Lung (tissue), 12 donors: ENCODE data around the gene LRRC45. TPM values are rescaled to one million over a fixed set of nuclear protein-coding genes. Genes with fewer than 3 reads are reported as not detected.

Experiments used
- ATAC-seq: fragments of 200-7000 bp; cut with Tn5 transposase; one replicate; pipeline ENCODE4 v1.9.1; 2020; ENCODE audit warnings: moderate number of reproducible peaks; ENCODE audit not compliant: insufficient read depth, low FRiP score
- DNase-seq, 3 donors: peaks; one replicate each; pipeline ENCODE4 v3.0.0-alpha.2; 2013 to 2017
- H3K27ac ChIP-seq, 2 donors: one replicate each; pipeline ENCODE4 v1.5.1; 2013; ENCODE audit warnings: mild to moderate bottlenecking in 2 of 2, moderate library complexity in 2 of 2, control low read depth in 1 of 2, inconsistent platforms in 1 of 2, low read depth in 1 of 2, low read length in 1 of 2
- H3K27me3 ChIP-seq, 3 donors: one replicate each; pipeline ENCODE4 v1.5.1; 2013; ENCODE audit warnings: low read length in 2 of 3; ENCODE audit not compliant: control insufficient read depth in 3 of 3, insufficient read depth in 3 of 3
- H3K36me3 ChIP-seq, 4 donors: one replicate each; pipeline ENCODE4 v1.5.1; 2013; ENCODE audit warnings: low read length in 4 of 4, mild to moderate bottlenecking in 1 of 4, moderate library complexity in 1 of 4; ENCODE audit not compliant: control insufficient read depth in 4 of 4, insufficient read depth in 4 of 4
- H3K4me1 ChIP-seq, 5 donors: one replicate each; pipeline ENCODE4 v1.5.1; 2013; ENCODE audit warnings: low read length in 5 of 5, mild to moderate bottlenecking in 2 of 5, moderate library complexity in 1 of 5; ENCODE audit not compliant: control insufficient read depth in 5 of 5, insufficient read depth in 5 of 5
- H3K4me3 ChIP-seq: one replicate; pipeline ENCODE4 v1.5.1; 2013; ENCODE audit warnings: mild to moderate bottlenecking, control low read depth, moderate library complexity
- H3K9ac ChIP-seq, 2 donors: one replicate each; pipeline ENCODE4 v1.5.1; 2013; ENCODE audit warnings: low read length in 2 of 2, control low read depth in 1 of 2; ENCODE audit not compliant: insufficient read depth in 1 of 2
- H3K9me3 ChIP-seq, 4 donors: one replicate each; pipeline ENCODE4 v1.5.1; 2013; ENCODE audit warnings: low read length in 3 of 4, mild to moderate bottlenecking in 1 of 4, moderate library complexity in 1 of 4; ENCODE audit not compliant: control insufficient read depth in 4 of 4, insufficient read depth in 3 of 4
- CTCF ChIP-seq: IDR thresholded peaks from 2 replicates; pipeline ENCODE4 v1.5.1; 2012; ENCODE audit warnings: mild to moderate bottlenecking; ENCODE audit errors: control extremely low read depth, extremely low read depth
- WGBS, 2 donors: extraction: QIAGEN DNeasy Blood & Tissue Kit; methylation state at CpG; one replicate each; pipeline ENCODE4 v1.1.7; 2013; 5-methylcytosine and 5-hydroxymethylcytosine counted together
- polyA plus RNA-seq, 2 donors: library from polyadenylated mRNA; stranded (reverse); fragments of 200-250 nt; gene quantifications; one replicate each; pipeline ENCODE4 v1.2.1, GENCODE V29; 2013
- total RNA-seq, 2 donors: library from RNA; depleted of rRNA in 1 of 2; stranded (reverse); fragments of >200 nt in 1 of 2; gene quantifications; one replicate each; pipeline ENCODE4 v1.2.1, GENCODE V29; 2014 to 2021
- donor health status: control.
- donor health status: control.
- donor health status: Bipolar disorder and iron deficiency.
- donor health status: healthy.
- donor health status: DM: yes; HTN: yes; CAD: no.

Gene LRRC45
- total and polyA plus RNA-seq, 4 donors = 12.1 to 26.6 (median 16.5) TPM

GRCh38 chr17:81990836-81991683, 32.0 kb upstream of the LRRC45 start:
- peaks cover 0 to 45% (median 22%) of the 10 kb centered on the region in 5 donors for H3K4me1 ChIP-seq
- DNase-seq (no peak), ATAC-seq (no peak)
- peaks cover 0 to 15% (median 5%) of the 10 kb centered on the region in 4 donors for H3K36me3 ChIP-seq
- WGBS, 2 donors = 80 to 86% methylated on average over 24 to 25 of the region's 25 CpGs
- H3K27me3 ChIP-seq = no peaks in the 10 kb centered on the region
- no peak overlapping the region for H3K9ac ChIP-seq
- no peak overlapping the region for H3K4me3 ChIP-seq
- peak overlapping the region; percentile 63 for H3K27ac ChIP-seq
- TF ChIP-seq CTCF = no peak
- peaks cover 0 to 1% (median 0%) of the 10 kb centered on the region in 4 donors for H3K9me3 ChIP-seq

GRCh38 chr17:81991684-81992305, 31.3 kb upstream of the LRRC45 start:
- no peak overlapping the region for H3K9ac ChIP-seq
- TF ChIP-seq CTCF = no peak
- WGBS, 2 donors = 52 to 73% methylated on average over 30 to 31 of the region's 31 CpGs
- H3K9me3 ChIP-seq = no peaks in the 10 kb centered on the region
- peak; percentile 86 for ATAC-seq
- H3K4me1 ChIP-seq = peaks cover 0 to 45% (median 22%) of the 10 kb centered on the region in 5 donors
- peak overlapping the region; percentile 63 for H3K27ac ChIP-seq
- peaks cover 0 to 17% (median 4%) of the 10 kb centered on the region in 4 donors for H3K36me3 ChIP-seq
- no peaks in the 10 kb centered on the region for H3K27me3 ChIP-seq
- H3K4me3 ChIP-seq = no peak overlapping the region
- DNase-seq = peak; percentile 77 to 84 (median 83)

- peaks cover 0 to 45% (median 22%) of the 10 kb centered on the region in 5 donors for H3K4me1 ChIP-seq
- ATAC-seq (no peak), DNase-seq (peak; percentile 83 to 88 (median 84))
- H3K27me3 ChIP-seq = no peaks in the 10 kb centered on the region
- TF ChIP-seq CTCF = no peak
- peaks cover 0 to 19% (median 4%) of the 10 kb centered on the region in 4 donors for H3K36me3 ChIP-seq
- H3K9me3 ChIP-seq = no peaks in the 10 kb centered on the region
- WGBS, 2 donors = 75 to 87% methylated on average over 30 to 31 of the region's 31 CpGs
- H3K4me3 ChIP-seq = no peak overlapping the region
- H3K27ac ChIP-seq = peak overlapping the region; percentile 48 to 63
- H3K9ac ChIP-seq = peak overlapping the region in 1 of 2 donors; percentile 55
Measured at GRCh38 chr17:81992306-81993102, 30.6 kb upstream of the LRRC45 start.
